HEK293 (cell line): ENCODE measurements around the gene RNASEH1.
A peak's percentile ranks its signal among the peaks of the same experiment; 100 is the strongest.
"Not testable (repeated sequence)": the region's sequence is repeated elsewhere in the genome, so short reads cannot be mapped to it uniquely, and the experiment has no call there.

Source experiments
- CTCF ChIA-PET: fragments of 350-600 bp; formaldehyde crosslinking; extraction: SDS; loops from one replicate; lab custom pipeline; 2021; ENCODE audit warnings: antibody characterized with exemption; lab: Yijun Ruan, JAX
- POLR2A ChIA-PET: fragments of 300-600 bp; formaldehyde crosslinking; extraction: SDS; loops from one replicate; lab custom pipeline; 2020; ENCODE audit warnings: antibody characterized with exemption, inconsistent platforms; lab: Yijun Ruan, JAX
- H3K27ac ChIP-seq: fragments of 200-500 bp; sonication (Bioruptor generic); 2 replicates; pipeline ENCODE4 v1.5.1; 2014; ENCODE audit warnings: low read depth, low read length, control low read depth, inconsistent platforms; ENCODE audit errors: extremely low read depth
- H3K36me3 ChIP-seq, 2 experiments: fragments of 200-500 bp in 1 of 2; sonication (Bioruptor generic) in 1 of 2; 1 replicate in 1 of 2; 2 replicates in 1 of 2; pipeline ENCODE4 v1.5.1; 2014 to 2017; ENCODE audit warnings: inconsistent platforms in 2 of 2, low read length in 2 of 2; ENCODE audit not compliant: control insufficient read depth in 2 of 2, insufficient read depth in 1 of 2
- H3K4me1 ChIP-seq: fragments of 200-500 bp; sonication (Bioruptor generic); 2 replicates; pipeline ENCODE4 v1.5.1; 2014; ENCODE audit warnings: mild to moderate bottlenecking, low read length, inconsistent platforms; ENCODE audit not compliant: control insufficient read depth, insufficient read depth
- H3K4me3 ChIP-seq: 2 replicates; pipeline ENCODE4 v1.5.1; 2011; ENCODE audit warnings: low read depth, mild to moderate bottlenecking, control low read depth, low read length, moderate library complexity
- H3K9me3 ChIP-seq: fragments of 200-500 bp; sonication (Bioruptor generic); 2 replicates; pipeline ENCODE4 v1.5.1; 2014; ENCODE audit warnings: low read depth, low read length, inconsistent platforms; ENCODE audit not compliant: control insufficient read depth, insufficient read depth
- GLI2 ChIP-seq: fragments of 450-650 bp; formaldehyde crosslinking; IDR thresholded peaks from 2 replicates; pipeline ENCODE4; 2017; ENCODE audit warnings: missing biosample characterization, missing genetic modification characterization, low read depth, borderline replicate concordance
- GLIS2 ChIP-seq: fragments of 450-650 bp; formaldehyde crosslinking; IDR thresholded peaks from 2 replicates; pipeline ENCODE4 v1.5.1; 2016; ENCODE audit warnings: missing biosample characterization, missing genetic modification characterization
- MYNN ChIP-seq: fragments of 450-650 bp; formaldehyde crosslinking; IDR thresholded peaks from 2 replicates; pipeline ENCODE4 v1.5.1; 2016; ENCODE audit warnings: missing biosample characterization, missing genetic modification characterization, borderline replicate concordance
- OSR2 ChIP-seq: fragments of 450-650 bp; formaldehyde crosslinking; IDR thresholded peaks from 2 replicates; pipeline ENCODE4 v1.5.1; 2016; ENCODE audit warnings: missing biosample characterization, missing genetic modification characterization
- ZBTB6 ChIP-seq: fragments of 450-650 bp; formaldehyde crosslinking; IDR thresholded peaks from 2 replicates; pipeline ENCODE4 v1.5.1; 2017; ENCODE audit warnings: missing biosample characterization, missing genetic modification characterization
- ZFHX2 ChIP-seq: fragments of 450-650 bp; formaldehyde crosslinking; conservative IDR thresholded peaks from 2 replicates; pipeline ENCODE4 v1.5.1; 2016; ENCODE audit warnings: missing biosample characterization, missing genetic modification characterization
- ZNF23 ChIP-seq: fragments of 450-650 bp; formaldehyde crosslinking; IDR thresholded peaks from 2 replicates; pipeline ENCODE4 v1.5.1; 2016; ENCODE audit warnings: missing biosample characterization, missing genetic modification characterization, borderline replicate concordance
- ZNF311 ChIP-seq: fragments of 450-650 bp; formaldehyde crosslinking; IDR thresholded peaks from 2 replicates; pipeline ENCODE4 v1.5.1; 2017; ENCODE audit warnings: missing biosample characterization, missing genetic modification characterization, borderline replicate concordance
- ZNF350 ChIP-seq: fragments of 450-650 bp; formaldehyde crosslinking; IDR thresholded peaks from 2 replicates; pipeline ENCODE4 v1.5.0; 2017; ENCODE audit warnings: missing biosample characterization, mild to moderate bottlenecking, missing genetic modification characterization
- ZNF488 ChIP-seq: fragments of 450-650 bp; formaldehyde crosslinking; IDR thresholded peaks from 2 replicates; pipeline ENCODE4 v1.5.1; 2016; ENCODE audit warnings: missing biosample characterization, missing genetic modification characterization
- ZNF510 ChIP-seq: fragments of 450-650 bp; formaldehyde crosslinking; IDR thresholded peaks from 2 replicates; pipeline ENCODE4 v1.5.1; 2018; ENCODE audit warnings: mild to moderate bottlenecking, missing genetic modification characterization, missing biosample characterization; ENCODE audit not compliant: insufficient replicate concordance
- ZNF514 ChIP-seq: fragments of 450-650 bp; formaldehyde crosslinking; IDR thresholded peaks from 2 replicates; pipeline ENCODE4 v1.5.1; 2016; ENCODE audit warnings: missing biosample characterization, missing genetic modification characterization
- ZNF585B ChIP-seq: fragments of 450-650 bp; formaldehyde crosslinking; IDR thresholded peaks from 2 replicates; pipeline ENCODE4 v1.5.1; 2016; ENCODE audit warnings: missing biosample characterization, missing genetic modification characterization
- ZSCAN30 ChIP-seq: fragments of 450-650 bp; IDR thresholded peaks from 2 replicates; pipeline ENCODE4 v1.5.1; 2018; ENCODE audit warnings: missing biosample characterization, mild to moderate bottlenecking, missing genetic modification characterization, moderate library complexity

Gene RNASEH1

GRCh38 chr2:3580449-3580848 lies 22.3 kb upstream of the RNASEH1 start (continued):
- TF ChIP-seq ZNF514 = no peak
- no peak for TF ChIP-seq OSR2 (tag by site-specific recombination)
- TF ChIP-seq, all 188 proteins: peak for 0

GRCh38 chr2:3578987-3579386 lies 20.9 kb upstream of the RNASEH1 start:
- Histone ChIP-seq H3K4me1 (peaks cover 2% of the 10 kb centered on the region; the same call in 1 of the 2 replicates), H3K4me3 (no peak overlapping the region), H3K36me3 (peaks cover 36 to 79% of the 10 kb centered on the region in 2 experiments), H3K27ac (no peak overlapping the region), H3K9me3 (no peaks in the 10 kb centered on the region)
- ChIA-PET POLR2A (interaction anchor here (3.7 kb wide), 1 partner anchor 21 kb away, joined by 18 read pairs; the partner anchor contains the start of gene RNASEH1), CTCF (interaction anchor here (0.8 kb wide), 1 partner anchor 43 kb away, joined by 3 read pairs; no protein-coding TSS in a partner anchor)
- TF ChIP-seq MYNN (tag by site-specific recombination) (no peak), ZBTB6 (tag by site-specific recombination) (no peak), ZNF510 (tag by site-specific recombination) (no peak)

- POLR2A ChIA-PET = interaction anchor here (0.6 to 1.2 kb wide), 5 partner anchors 9 to 82 kb away, joined by 3 to 25 read pairs (median 5); partner anchors contain the start of gene RNASEH1
- CTCF ChIA-PET, H3K9me3 ChIP-seq, H3K4me1 ChIP-seq: not testable (repeated sequence)
- H3K27ac ChIP-seq = peak overlapping the region; percentile 97
- peaks cover 30 to 57% of the 10 kb centered on the region in 2 experiments for H3K36me3 ChIP-seq
- H3K4me3 ChIP-seq = peak overlapping the region; percentile 90
Measured at GRCh38 chr2:3576263-3576630, 18.1 kb upstream of the RNASEH1 start.

- CTCF ChIA-PET = interaction anchor here (0.6 kb wide), 1 partner anchor 74 kb away, joined by 3 read pairs; no protein-coding TSS in a partner anchor
- Histone ChIP-seq H3K9me3 (no peaks in the 10 kb centered on the region), H3K4me3 (peak overlapping the region; percentile 90), H3K4me1 (peaks cover 7% of the 10 kb centered on the region; the same call in 1 of the 2 replicates), H3K27ac (peak overlapping the region; percentile 97), H3K36me3 (peaks cover 27 to 51% of the 10 kb centered on the region in 2 experiments)
- TF ChIP-seq ZFHX2 (tag by site-specific recombination) (no peak), GLI2 (tag by site-specific recombination) (no peak), ZNF23 (tag by site-specific recombination) (no peak)
- POLR2A ChIA-PET = interaction anchor here (0.9 to 1.2 kb wide), 4 partner anchors 9 to 82 kb away, joined by 3 to 25 read pairs (median 4); partner anchors contain the start of gene RNASEH1
Measured at GRCh38 chr2:3575534-3576262, 17.6 kb upstream of the RNASEH1 start.

- peaks cover 7% of the 10 kb centered on the region; the same call in 1 of the 2 replicates for H3K4me1 ChIP-seq
Measured at GRCh38 chr2:3574155-3574554, 16.0 kb upstream of the RNASEH1 start.

More at GRCh38 chr2:3574155-3574554, 16.0 kb upstream of the RNASEH1 start:
- peaks cover 23 to 43% of the 10 kb centered on the region in 2 experiments for H3K36me3 ChIP-seq
- ChIA-PET CTCF (interaction anchor here (0.7 kb wide), 1 partner anchor 49 kb away, joined by 3 read pairs; no protein-coding TSS in a partner anchor), POLR2A (interaction anchor here (2.5 to 2.6 kb wide), 2 partner anchors 16 to 55 kb away, joined by 8 to 20 read pairs; partner anchors contain the start of genes ADI1 and RNASEH1)
- no peaks in the 10 kb centered on the region for H3K9me3 ChIP-seq
- TF ChIP-seq ZSCAN30 (tag by site-specific recombination) (no peak), ZNF585B (no peak), ZNF488 (no peak), ZNF311 (tag by site-specific recombination) (no peak), GLIS2 (tag by site-specific recombination) (no peak), ZNF350 (tag by site-specific recombination) (no peak)
- H3K4me3 ChIP-seq = no peak overlapping the region
- H3K27ac ChIP-seq = no peak overlapping the region
